AG09319 (cell line): Measurements from ENCODE around the gene PSMB4.
A peak's percentile ranks its signal among the peaks of the same experiment; 100 is the strongest.
"Not testable (repeated sequence)": the region's sequence is repeated elsewhere in the genome, so short reads cannot be mapped to it uniquely, and the experiment has no call there.

Experiments used
- DNase-seq: peaks from one replicate; pipeline ENCODE4 v3.0.0-alpha.2; 2010; ENCODE audit warnings: low read depth; ENCODE audit errors: extremely low read depth
- TF ChIP-seq, protein P1 (sequence below): IDR thresholded peaks from 2 replicates; pipeline ENCODE4 v1.5.1; 2011; ENCODE audit warnings: low read depth, mild to moderate bottlenecking, inconsistent platforms, low read length, moderate library complexity

PSMB4 gene

DNA sequence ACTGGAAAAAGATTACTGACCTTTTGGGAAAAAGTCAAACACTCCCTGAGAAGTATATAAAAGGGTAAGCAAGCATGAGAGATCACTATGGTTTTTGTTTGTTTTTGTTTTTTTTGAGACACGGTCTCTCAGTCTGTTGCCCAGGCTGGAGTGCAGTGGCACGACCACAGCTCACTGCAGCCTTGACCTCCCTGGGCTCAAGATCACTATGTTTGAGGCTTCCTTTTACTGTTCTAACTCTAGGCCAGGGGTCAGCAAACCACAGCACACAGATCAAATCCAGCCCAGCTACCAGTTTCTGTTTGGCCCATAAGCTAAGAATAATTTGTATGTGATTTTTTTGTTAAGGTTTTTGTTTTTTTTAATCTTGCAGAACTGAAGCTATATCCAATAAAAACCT lies 25.7 kb downstream of the PSMB4 start:
- DNase-seq = no peak
- TF ChIP-seq, protein P1, sequence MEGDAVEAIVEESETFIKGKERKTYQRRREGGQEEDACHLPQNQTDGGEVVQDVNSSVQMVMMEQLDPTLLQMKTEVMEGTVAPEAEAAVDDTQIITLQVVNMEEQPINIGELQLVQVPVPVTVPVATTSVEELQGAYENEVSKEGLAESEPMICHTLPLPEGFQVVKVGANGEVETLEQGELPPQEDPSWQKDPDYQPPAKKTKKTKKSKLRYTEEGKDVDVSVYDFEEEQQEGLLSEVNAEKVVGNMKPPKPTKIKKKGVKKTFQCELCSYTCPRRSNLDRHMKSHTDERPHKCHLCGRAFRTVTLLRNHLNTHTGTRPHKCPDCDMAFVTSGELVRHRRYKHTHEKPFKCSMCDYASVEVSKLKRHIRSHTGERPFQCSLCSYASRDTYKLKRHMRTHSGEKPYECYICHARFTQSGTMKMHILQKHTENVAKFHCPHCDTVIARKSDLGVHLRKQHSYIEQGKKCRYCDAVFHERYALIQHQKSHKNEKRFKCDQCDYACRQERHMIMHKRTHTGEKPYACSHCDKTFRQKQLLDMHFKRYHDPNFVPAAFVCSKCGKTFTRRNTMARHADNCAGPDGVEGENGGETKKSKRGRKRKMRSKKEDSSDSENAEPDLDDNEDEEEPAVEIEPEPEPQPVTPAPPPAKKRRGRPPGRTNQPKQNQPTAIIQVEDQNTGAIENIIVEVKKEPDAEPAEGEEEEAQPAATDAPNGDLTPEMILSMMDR = no peak

- TF ChIP-seq, protein P1 = no peak
- DNase-seq = no peak
Observed at GRCh38 chr1:151428068-151428467, 28.7 kb downstream of the PSMB4 start.

DNA sequence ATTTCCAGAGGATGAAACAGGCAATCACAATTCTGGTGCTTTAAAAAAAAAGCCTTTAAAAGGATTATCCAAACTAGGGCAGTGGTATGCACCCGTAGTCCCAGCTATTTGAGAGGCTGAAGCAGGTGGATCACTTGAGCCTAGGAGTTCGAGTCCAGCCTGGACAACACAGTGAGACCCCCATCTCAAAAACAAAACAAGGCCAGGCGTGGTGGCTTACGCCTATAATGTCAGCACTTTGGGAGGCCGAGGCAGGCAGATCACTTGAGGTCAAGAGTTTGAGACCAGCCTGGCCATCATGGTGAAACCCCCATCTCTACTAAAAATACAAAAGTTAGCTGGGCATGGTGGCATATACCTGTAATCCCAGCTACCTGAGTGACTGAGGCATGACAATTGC lies 34.5 kb downstream of the PSMB4 start:
- not testable (repeated sequence) for DNase-seq

GRCh38 chr1:151435174-151435573 lies 35.8 kb downstream of the PSMB4 start:
- DNase-seq = no peak
- TF ChIP-seq, protein P1 = no peak

DNA sequence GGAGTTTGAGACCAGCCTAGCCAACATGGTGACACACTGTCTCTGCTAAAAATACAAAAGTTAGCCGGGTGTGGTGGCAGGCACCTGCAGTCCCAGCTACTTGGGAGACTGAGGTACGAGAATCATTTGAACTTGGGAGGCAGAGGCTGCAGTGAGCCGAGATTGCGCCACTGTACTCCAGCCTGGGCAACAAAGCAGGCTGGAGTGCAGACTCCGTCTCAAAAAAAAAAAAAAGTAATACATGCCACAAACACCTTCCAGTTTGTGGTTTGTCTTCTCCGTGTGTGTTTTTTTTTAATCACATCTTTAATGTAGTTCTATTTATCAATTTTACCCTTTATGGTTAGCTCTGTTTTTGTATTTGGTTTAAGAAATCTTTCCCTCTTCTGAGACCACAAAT lies 37.6 kb downstream of the PSMB4 start:
- no peak for DNase-seq
- TF ChIP-seq, protein P1 = no peak

- not testable (repeated sequence) for DNase-seq
Observed at GRCh38 chr1:151437396-151437795, 38.0 kb downstream of the PSMB4 start.

- TF ChIP-seq, protein P1 = peak; percentile 76
- peak; percentile 57 for DNase-seq
Observed at GRCh38 chr1:151443846-151444782, 44.7 kb downstream of the PSMB4 start.

GRCh38 chr1:151444783-151445177 lies 45.4 kb downstream of the PSMB4 start:
- DNase-seq = no peak
- TF ChIP-seq, protein P1 = no peak
